Activated T-cell treated with anti-CD3 and anti-CD28 coated beads for 24 hours (primary cell): ENCODE measurements around the gene TLK1.

Experiments
- DNase-seq: peaks from one replicate; pipeline ENCODE4 v3.0.0-alpha.2; 2020; ENCODE audit warnings: low read depth

Gene TLK1

GRCh38 chr2:171160119-171160955, at the start of gene TLK1:
Gene TLK1, minus strand, starts transcription at chr2:171160893. Its CDS starts 465 bp downstream, at chr2:171160428.
- DNase-seq, result peak; percentile 60

GRCh38 chr2:171210216-171210863, 49.6 kb upstream of the TLK1 start:
- DNase-seq, result no peak

GRCh38 chr2:171208657-171209056, 48.0 kb upstream of the TLK1 start:
- no peak for DNase-seq

GRCh38 chr2:171206422-171207115, 45.9 kb upstream of the TLK1 start:
- DNase-seq, result no peak

GRCh38 chr2:171205551-171205950, 44.9 kb upstream of the TLK1 start:
- no peak for DNase-seq

- no peak for DNase-seq
Observed at GRCh38 chr2:171201767-171202166, 41.1 kb upstream of the TLK1 start.

- DNase-seq, result no peak
Observed at GRCh38 chr2:171201271-171201670, 40.6 kb upstream of the TLK1 start.

- no peak for DNase-seq
Observed at GRCh38 chr2:171200469-171200868, 39.8 kb upstream of the TLK1 start.

- no peak for DNase-seq
Observed at GRCh38 chr2:171191021-171191420, 30.3 kb upstream of the TLK1 start.

GRCh38 chr2:171187819-171188218, 27.1 kb upstream of the TLK1 start:
- DNase-seq, result no peak

GRCh38 chr2:171187177-171187576, 26.5 kb upstream of the TLK1 start:
- no peak for DNase-seq

GRCh38 chr2:171185941-171186340, 25.2 kb upstream of the TLK1 start:
- DNase-seq, result no peak

GRCh38 chr2:171185165-171185818, 24.6 kb upstream of the TLK1 start:
- DNase-seq, result no peak

GRCh38 chr2:171181064-171182049, 20.7 kb upstream of the TLK1 start:
- DNase-seq, result no peak

GRCh38 chr2:171180229-171180930, 19.7 kb upstream of the TLK1 start:
- DNase-seq, result no peak

- no peak for DNase-seq
Observed at GRCh38 chr2:171178993-171179392, 18.3 kb upstream of the TLK1 start.

- DNase-seq, result no peak
Observed at GRCh38 chr2:171176516-171176915, 15.8 kb upstream of the TLK1 start.

- no peak for DNase-seq
Observed at GRCh38 chr2:171174075-171174474, 13.4 kb upstream of the TLK1 start.

- DNase-seq, result no peak
Observed at GRCh38 chr2:171173087-171173486, 12.4 kb upstream of the TLK1 start.

- DNase-seq, result no peak
Observed at GRCh38 chr2:171171808-171172207, 11.1 kb upstream of the TLK1 start.

- DNase-seq, result no peak
Observed at GRCh38 chr2:171169839-171170238, 9.1 kb upstream of the TLK1 start.
